Endodermal cell (in vitro differentiated cells): ENCODE measurements around the gene ZNF48. TPM values are rescaled to one million over a fixed set of nuclear protein-coding genes. Genes with fewer than 3 reads are reported as not detected.

Source experiments
- DNase-seq: peaks from one replicate; pipeline ENCODE4 v3.0.0-alpha.2; 2017
- H3K27ac ChIP-seq: 2 replicates; pipeline ENCODE4 v1.5.1; 2013; ENCODE audit warnings: mild to moderate bottlenecking, low read depth, low read length, moderate library complexity
- H3K27me3 ChIP-seq: 2 replicates; pipeline ENCODE4 v1.6.1; 2013; ENCODE audit warnings: mild to moderate bottlenecking, low read length, moderate library complexity; ENCODE audit not compliant: insufficient read depth, control insufficient read depth, poor library complexity, severe bottlenecking
- H3K36me3 ChIP-seq: 2 replicates; pipeline ENCODE4 v1.7.0; 2013; ENCODE audit warnings: mild to moderate bottlenecking, low read length, moderate library complexity; ENCODE audit not compliant: control insufficient read depth, insufficient read depth
- H3K4me1 ChIP-seq: one replicate; pipeline ENCODE4 v1.7.0; 2013; ENCODE audit warnings: low read length; ENCODE audit not compliant: control insufficient read depth, insufficient read depth
- H3K4me3 ChIP-seq: 2 replicates; pipeline ENCODE4 v1.5.1; 2013; ENCODE audit warnings: mild to moderate bottlenecking, low read length, moderate library complexity
- H3K9ac ChIP-seq: 2 replicates; pipeline ENCODE4 v1.6.1; 2013; ENCODE audit warnings: mild to moderate bottlenecking, low read length, moderate library complexity; ENCODE audit not compliant: poor library complexity, severe bottlenecking; ENCODE audit errors: extremely low read depth
- H3K9me3 ChIP-seq: 2 replicates; pipeline ENCODE4 v1.6.1; 2013; ENCODE audit warnings: mild to moderate bottlenecking, low read length, moderate library complexity; ENCODE audit not compliant: control insufficient read depth
- H3K27ac Mint-ChIP-seq: 2 replicates; pipeline ENCODE4 v1.8.0; 2020; ENCODE audit warnings: mixed read lengths
- H3K27me3 Mint-ChIP-seq: 2 replicates; pipeline ENCODE4 v1.8.0; 2021; ENCODE audit warnings: mild to moderate bottlenecking, mixed read lengths; ENCODE audit not compliant: insufficient read depth
- H3K36me3 Mint-ChIP-seq: 2 replicates; pipeline ENCODE4 v1.8.0; 2020; ENCODE audit warnings: low read depth, mixed read lengths
- H3K4me1 Mint-ChIP-seq: 2 replicates; pipeline ENCODE4 v1.8.0; 2020; ENCODE audit warnings: mixed read lengths
- H3K4me3 Mint-ChIP-seq: 2 replicates; pipeline ENCODE4 v1.8.0; 2020; ENCODE audit warnings: mild to moderate bottlenecking, moderate library complexity, mixed read lengths
- H3K9me3 Mint-ChIP-seq: 2 replicates; pipeline ENCODE4 v1.8.0; 2020; ENCODE audit warnings: mild to moderate bottlenecking, mixed read lengths
- CTCF ChIP-seq: fragments of 200-600 bp; sonication (generic); conservative IDR thresholded peaks from 2 replicates; pipeline ENCODE4 v1.5.0; 2021; ENCODE audit warnings: antibody characterized with exemption, mild to moderate bottlenecking
- WGBS, 2 experiments: methylation state at CpG; one replicate each; pipeline versions ENCODE4 v1.1.5 to v1.1.7; 2013; ENCODE audit warnings: missing lambda C conversion rate in 2 of 2, mixed read lengths in 1 of 2; ENCODE audit not compliant: insufficient coverage in 1 of 2, insufficient read length in 1 of 2; 5-methylcytosine and 5-hydroxymethylcytosine counted together
- total RNA-seq, 2 donors: library from RNA; stranded (reverse); fragmentation: NEBNext Ultra II Directional in 1 of 2; extraction: Animal tissue kit (Norgen Biotek cat#: 25700) in 1 of 2; gene quantifications; 2 replicates in 1 of 2; 3 replicates in 1 of 2; pipeline ENCODE4 v1.2.1, GENCODE V29; 2021

ZNF48 gene
- total RNA-seq, 2 donors from 2014 or later, result 40.1 to 58.4 TPM

GRCh38 chr16:30376461-30376902, 18.7 kb upstream of the ZNF48 start:
- H3K36me3 ChIP-seq, result peaks cover 8% of the 10 kb centered on the region
- no peaks in the 10 kb centered on the region for H3K9me3 Mint-ChIP-seq
- no peaks in the 10 kb centered on the region for H3K27me3 ChIP-seq
- H3K36me3 Mint-ChIP-seq, result peaks cover 3% of the 10 kb centered on the region
- no peak overlapping the region for H3K4me3 Mint-ChIP-seq
- no peaks in the 10 kb centered on the region for H3K9me3 ChIP-seq
- no peaks in the 10 kb centered on the region for H3K27me3 Mint-ChIP-seq
- no peak overlapping the region for H3K27ac ChIP-seq
- no peak overlapping the region for H3K27ac Mint-ChIP-seq
- peak; percentile 41 for DNase-seq
- no peak for TF ChIP-seq CTCF
- H3K9ac ChIP-seq, result no peak overlapping the region
- H3K4me1 ChIP-seq, result peaks cover 6% of the 10 kb centered on the region
- 93 to 98% methylated on average over 5 to 8 of the region's 8 CpGs for WGBS, 2 experiments
- H3K4me1 Mint-ChIP-seq, result peaks cover 14% of the 10 kb centered on the region
- H3K4me3 ChIP-seq, result no peak overlapping the region

- no peaks in the 10 kb centered on the region for H3K27me3 Mint-ChIP-seq
- peak overlapping the region; percentile 100 for H3K27ac Mint-ChIP-seq
- peak; percentile 37 for DNase-seq
- Histone ChIP-seq H3K9me3 (no peaks in the 10 kb centered on the region), H3K4me1 (peaks cover 6% of the 10 kb centered on the region), H3K27ac (peak overlapping the region; percentile 100), H3K9ac (peak overlapping the region; percentile 91), H3K4me3 (peak overlapping the region; percentile 79), H3K36me3 (peaks cover 8% of the 10 kb centered on the region), H3K27me3 (no peaks in the 10 kb centered on the region)
- H3K9me3 Mint-ChIP-seq, result no peaks in the 10 kb centered on the region
- 59 to 65% methylated on average over 14 to 29 of the region's 29 CpGs for whole genome bisulfite sequencing, 2 experiments
- H3K36me3 Mint-ChIP-seq, result peaks cover 3% of the 10 kb centered on the region
- H3K4me3 Mint-ChIP-seq, result peak overlapping the region; percentile 92
- H3K4me1 Mint-ChIP-seq, result peaks cover 10% of the 10 kb centered on the region
- TF ChIP-seq CTCF, result no peak
Observed at GRCh38 chr16:30377050-30377811, 18.0 kb upstream of the ZNF48 start.

GRCh38 chr16:30377812-30378235, 17.4 kb upstream of the ZNF48 start:
- no peaks in the 10 kb centered on the region for H3K9me3 Mint-ChIP-seq
- TF ChIP-seq CTCF, result no peak
- peak overlapping the region; percentile 92 for H3K4me3 Mint-ChIP-seq
- peaks cover 10% of the 10 kb centered on the region for H3K4me1 Mint-ChIP-seq
- H3K27ac ChIP-seq, result peak overlapping the region; percentile 100
- no peaks in the 10 kb centered on the region for H3K27me3 Mint-ChIP-seq
- peak overlapping the region; percentile 91 for H3K9ac ChIP-seq
- peak overlapping the region; percentile 100 for H3K27ac Mint-ChIP-seq
- peak overlapping the region; percentile 79 for H3K4me3 ChIP-seq
- peaks cover 3% of the 10 kb centered on the region for H3K36me3 Mint-ChIP-seq
- no peaks in the 10 kb centered on the region for H3K9me3 ChIP-seq
- H3K4me1 ChIP-seq, result peaks cover 6% of the 10 kb centered on the region
- H3K36me3 ChIP-seq, result peaks cover 8% of the 10 kb centered on the region
- H3K27me3 ChIP-seq, result no peaks in the 10 kb centered on the region
- WGBS, 2 experiments, result 3 to 7% methylated on average over 3 to 39 of the region's 39 CpGs
- DNase-seq, result peak; percentile 95
